ENCODE measurements around the gene BIK. TPM values are rescaled to one million over a fixed set of nuclear protein-coding genes. Genes with fewer than 3 reads are reported as not detected.

BIK gene
- total RNA-seq, 2 donors from 2014 or later = 5.8 to 13.3 TPM

GRCh38 chr22:43133401-43133800 is 22.9 kb downstream of the BIK start:
- Mint-ChIP-seq H3K4me3 (no peak overlapping the region), H3K4me1 (no peaks in the 10 kb centered on the region), H3K9me3 (peaks cover 3% of the 10 kb centered on the region), H3K36me3 (ENCODE audit: low read depth) (peaks cover 43% of the 10 kb centered on the region), H3K27ac (no peak overlapping the region), H3K27me3 (ENCODE audit: insufficient read depth) (no peaks in the 10 kb centered on the region)
- H3K36me3 ChIP-seq (ENCODE audit: control insufficient read depth, insufficient read depth, low read length) = peaks cover 61% of the 10 kb centered on the region
- 83 to 86% methylated on average over 9 of the region's 9 CpGs for WGBS, 2 experiments (ENCODE audit: insufficient coverage in 1 of 2, insufficient read length in 1 of 2)
- H3K9me3 ChIP-seq (ENCODE audit: control insufficient read depth, low read length) = no peaks in the 10 kb centered on the region
- no peak overlapping the region for H3K4me3 ChIP-seq (ENCODE audit: low read length)
- H3K27me3 ChIP-seq (ENCODE audit: control insufficient read depth, insufficient read depth, low read length, poor library complexity, severe bottlenecking) = no peaks in the 10 kb centered on the region
- no peak overlapping the region for H3K27ac ChIP-seq (ENCODE audit: low read depth, low read length)
- TF ChIP-seq CTCF (conservative IDR thresholded peaks at IDR 0.05) = no peak
- H3K4me1 ChIP-seq (ENCODE audit: control insufficient read depth, insufficient read depth, low read length) = no peaks in the 10 kb centered on the region
- no peak for DNase-seq
- no peak overlapping the region for H3K9ac ChIP-seq (ENCODE audit: extremely low read depth, low read length, poor library complexity, severe bottlenecking)

GRCh38 chr22:43134553-43134952 is 24.0 kb downstream of the BIK start:
- Histone ChIP-seq H3K36me3 (ENCODE audit: control insufficient read depth, insufficient read depth, low read length) (peaks cover 70% of the 10 kb centered on the region), H3K4me3 (ENCODE audit: low read length) (no peak overlapping the region), H3K27ac (ENCODE audit: low read depth, low read length) (no peak overlapping the region), H3K9ac (ENCODE audit: extremely low read depth, low read length, poor library complexity, severe bottlenecking) (no peak overlapping the region), H3K9me3 (ENCODE audit: control insufficient read depth, low read length) (no peaks in the 10 kb centered on the region), H3K4me1 (ENCODE audit: control insufficient read depth, insufficient read depth, low read length) (no peaks in the 10 kb centered on the region), H3K27me3 (ENCODE audit: control insufficient read depth, insufficient read depth, low read length, poor library complexity, severe bottlenecking) (no peaks in the 10 kb centered on the region)
- H3K27me3 Mint-ChIP-seq (ENCODE audit: insufficient read depth) = no peaks in the 10 kb centered on the region
- no peak overlapping the region for H3K27ac Mint-ChIP-seq
- H3K9me3 Mint-ChIP-seq = peaks cover 3% of the 10 kb centered on the region
- no peaks in the 10 kb centered on the region for H3K4me1 Mint-ChIP-seq
- WGBS, 2 experiments (ENCODE audit: insufficient coverage in 1 of 2, insufficient read length in 1 of 2) = 97 to 100% methylated on average over 3 to 4 of the region's 4 CpGs
- peaks cover 53% of the 10 kb centered on the region for H3K36me3 Mint-ChIP-seq (ENCODE audit: low read depth)
- no peak for DNase-seq
- no peak for TF ChIP-seq CTCF (conservative IDR thresholded peaks at IDR 0.05)
- no peak overlapping the region for H3K4me3 Mint-ChIP-seq

GRCh38 chr22:43135565-43135964 is 25.0 kb downstream of the BIK start:
- H3K9me3 ChIP-seq (ENCODE audit: control insufficient read depth, low read length) = no peaks in the 10 kb centered on the region
- H3K9ac ChIP-seq (ENCODE audit: extremely low read depth, low read length, poor library complexity, severe bottlenecking) = no peak overlapping the region
- Mint-ChIP-seq H3K9me3 (peaks cover 3% of the 10 kb centered on the region), H3K4me1 (no peaks in the 10 kb centered on the region), H3K4me3 (no peak overlapping the region), H3K27ac (no peak overlapping the region), H3K36me3 (ENCODE audit: low read depth) (peaks cover 62% of the 10 kb centered on the region), H3K27me3 (ENCODE audit: insufficient read depth) (no peaks in the 10 kb centered on the region)
- no peaks in the 10 kb centered on the region for H3K27me3 ChIP-seq (ENCODE audit: control insufficient read depth, insufficient read depth, low read length, poor library complexity, severe bottlenecking)
- no peak overlapping the region for H3K27ac ChIP-seq (ENCODE audit: low read depth, low read length)
- H3K4me3 ChIP-seq (ENCODE audit: low read length) = no peak overlapping the region
- no peak for TF ChIP-seq CTCF (conservative IDR thresholded peaks at IDR 0.05)
- WGBS, 2 experiments (ENCODE audit: insufficient coverage in 1 of 2, insufficient read length in 1 of 2) = 80 to 93% methylated on average over 1 to 3 of the region's 5 CpGs
- H3K4me1 ChIP-seq (ENCODE audit: control insufficient read depth, insufficient read depth, low read length) = no peaks in the 10 kb centered on the region
- H3K36me3 ChIP-seq (ENCODE audit: control insufficient read depth, insufficient read depth, low read length) = peaks cover 80% of the 10 kb centered on the region
- DNase-seq = no peak

Data from endodermal cell (in vitro differentiated cells).